PC-3 (cell line): ENCODE measurements around the gene ST14. TPM values are rescaled to one million over a fixed set of nuclear protein-coding genes. Genes with fewer than 3 reads are reported as not detected.

Source experiments
- ATAC-seq: fragments of 200-7000 bp; cut with Tn5 transposase; 2 replicates; pipeline ENCODE4 v1.9.1; 2020; ENCODE audit warnings: mild to moderate bottlenecking, moderate library complexity
- BruUV-seq: library from RNA; stranded (reverse); fragments of 400-500 nt; replicated peaks from 2 replicates; lab custom pipeline; 2021; lab: Mats Ljungman, UMichigan
- CTCF ChIA-PET: fragments of 300-600 bp; sonication (Branson Sonifier 250); formaldehyde crosslinking; loops from one replicate; lab custom pipeline; 2022; ENCODE audit warnings: antibody characterized with exemption; lab: Charles Lee
- POLR2A ChIA-PET: fragments of 300-600 bp; sonication (Branson Sonifier 250); formaldehyde crosslinking; loops from one replicate; lab custom pipeline; 2022; ENCODE audit warnings: antibody characterized with exemption; ENCODE audit not compliant: unreplicated experiment; lab: Charles Lee
- DNase-seq: peaks from one replicate; pipeline ENCODE4 v3.0.0-alpha.2; 2015
- H2AFZ ChIP-seq: fragments of 300-600 bp; sonication (generic); 2 replicates; pipeline ENCODE4 v1.6.0; 2016; ENCODE audit warnings: antibody characterized with exemption, low read length
- H3F3A ChIP-seq: fragments of 300-600 bp; sonication (generic); one replicate; pipeline ENCODE4 v1.6.0; 2017; ENCODE audit warnings: antibody characterized with exemption, low read length, control low read depth, mild to moderate bottlenecking; ENCODE audit not compliant: unreplicated experiment
- H3K27ac ChIP-seq: fragments of 300-600 bp; sonication (generic); 2 replicates; pipeline ENCODE4 v1.5.1; 2016; ENCODE audit warnings: mild to moderate bottlenecking, low read length
- H3K27me3 ChIP-seq: fragments of 300-600 bp; sonication (generic); 2 replicates; pipeline ENCODE4 v1.6.1; 2016; ENCODE audit warnings: low read length, mixed read lengths
- H3K36me3 ChIP-seq: fragments of 300-600 bp; sonication (generic); 2 replicates; pipeline ENCODE4 v1.6.1; 2016; ENCODE audit warnings: low read depth, mixed run types, low read length, mixed read lengths
- H3K4me1 ChIP-seq: fragments of 300-600 bp; sonication (generic); 2 replicates; pipeline ENCODE4 v1.5.1; 2016; ENCODE audit warnings: low read length; ENCODE audit not compliant: insufficient read depth
- H3K4me2 ChIP-seq: fragments of 300-600 bp; sonication (generic); 2 replicates; pipeline ENCODE4 v1.6.0; 2016; ENCODE audit warnings: low read length
- H3K4me3 ChIP-seq: fragments of 300-600 bp; sonication (generic); 2 replicates; pipeline ENCODE4 v1.5.1; 2016; ENCODE audit warnings: mild to moderate bottlenecking, low read length, mixed read lengths
- H3K79me2 ChIP-seq: fragments of 300-600 bp; sonication (generic); 2 replicates; pipeline ENCODE4 v1.6.1; 2017; ENCODE audit warnings: low read length, mixed read lengths
- H3K9ac ChIP-seq: fragments of 300-600 bp; sonication (generic); 2 replicates; pipeline ENCODE4 v1.6.0; 2016; ENCODE audit warnings: mild to moderate bottlenecking, low read length
- H3K9me2 ChIP-seq: fragments of 300-600 bp; sonication (generic); replicated peaks from 2 replicates; pipeline ENCODE4 v1.6.1; 2016; ENCODE audit warnings: mixed run types, low read length, mixed read lengths
- H3K9me3 ChIP-seq: fragments of 300-600 bp; sonication (generic); 2 replicates; pipeline ENCODE4 v1.6.1; 2016; ENCODE audit warnings: low read length, mixed read lengths
- H4K20me1 ChIP-seq: fragments of 300-600 bp; sonication (generic); 2 replicates; pipeline ENCODE4 v1.6.1; 2016; ENCODE audit warnings: low read length, mixed read lengths
- EZH2 ChIP-seq: fragments of 300-600 bp; sonication (generic); IDR thresholded peaks from one replicate; pipeline ENCODE4 v1.6.1; 2017; ENCODE audit warnings: antibody characterized with exemption, mild to moderate bottlenecking, low read length; ENCODE audit not compliant: unreplicated experiment
- EZH2phosphoT487 ChIP-seq: fragments of 300-600 bp; sonication (generic); IDR thresholded peaks from 2 replicates; pipeline ENCODE4 v1.6.1; 2018; ENCODE audit warnings: mild to moderate bottlenecking, antibody characterized with exemption, low read length, borderline replicate concordance
- intact Hi-C: fragments of 100-400 bp; cut with micrococcal nuclease; formaldehyde crosslinking; loops from 2 replicates; pipeline ENCODE4 v1.9.0; 2023
- total RNA-seq: library from RNA; depleted of rRNA; stranded (reverse); fragments of >200 nt; gene quantifications from 2 replicates; pipeline ENCODE4 v1.2.3, GENCODE V29; 2014
- TF ChIP-seq, protein P1 (sequence below): fragments of 300-600 bp; sonication (generic); conservative IDR thresholded peaks from 2 replicates; pipeline ENCODE4 v1.5.1; 2017; ENCODE audit warnings: antibody characterized with exemption, low read depth, mild to moderate bottlenecking, low read length

The ST14 gene
- total RNA-seq, 1 experiment from 2014 or later, result 231 TPM

DNA sequence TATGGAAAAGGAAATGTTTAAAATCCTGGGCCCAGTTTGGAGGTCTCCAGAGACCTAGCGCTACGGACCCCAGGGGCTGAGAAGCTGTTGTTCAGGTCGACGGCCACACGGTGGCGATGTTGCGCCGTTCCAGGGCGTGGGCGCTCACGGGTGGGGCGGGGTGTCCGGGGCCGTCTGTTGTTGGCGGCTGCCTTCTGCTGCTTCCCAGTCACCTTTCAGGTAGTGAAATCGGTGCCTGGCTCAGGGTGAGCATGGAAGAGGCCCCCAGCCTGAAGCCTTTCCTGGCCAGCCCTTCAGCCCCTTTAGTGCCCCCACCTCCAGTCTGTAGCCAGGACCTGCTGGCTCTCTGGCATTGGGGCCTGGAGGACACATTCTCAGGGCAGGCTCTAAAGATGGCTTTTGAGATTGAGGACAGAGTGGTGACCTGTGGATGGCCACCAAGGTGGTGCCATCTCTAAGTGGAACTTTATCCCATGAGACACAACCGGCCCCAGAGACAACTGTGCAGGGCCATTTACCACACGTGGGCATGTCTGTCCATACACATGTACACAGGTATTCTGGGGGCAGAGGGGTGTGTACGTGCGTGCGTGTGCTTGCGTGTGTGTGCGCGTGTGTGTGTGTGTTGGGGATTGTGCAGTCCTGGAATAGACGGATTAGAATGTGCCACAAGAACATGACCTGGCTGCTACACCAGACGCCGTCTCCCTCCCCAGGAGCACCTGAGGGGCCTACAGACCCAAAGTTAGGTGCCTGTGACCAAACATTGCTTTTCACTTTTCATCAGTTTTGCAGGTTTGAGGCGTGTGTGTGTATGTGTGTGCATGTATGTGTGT lies 53.8 kb downstream of the ST14 start:
- H3K4me2 ChIP-seq, result peak overlapping the region; percentile 34
- no peaks in the 10 kb centered on the region for H3K9me2 ChIP-seq
- H3K9me3 ChIP-seq, result no peaks in the 10 kb centered on the region
- H3K36me3 ChIP-seq, result peaks cover 2% of the 10 kb centered on the region
- no peak overlapping the region for H3K4me3 ChIP-seq
- no peak overlapping the region for H2AFZ ChIP-seq
- no peak overlapping the region for H3K9ac ChIP-seq
- peak; percentile 76 for ATAC-seq
- CTCF ChIA-PET, result interaction anchor here (0.5 to 1.3 kb wide), 8 partner anchors 67 to 433 kb away, joined by 3 to 16 read pairs (median 3); no protein-coding TSS in a partner anchor
- no peak overlapping the region for H3K27ac ChIP-seq
- no peaks in the 10 kb centered on the region for H4K20me1 ChIP-seq
- peak; percentile 76 for DNase-seq
- TF ChIP-seq, protein P1, sequence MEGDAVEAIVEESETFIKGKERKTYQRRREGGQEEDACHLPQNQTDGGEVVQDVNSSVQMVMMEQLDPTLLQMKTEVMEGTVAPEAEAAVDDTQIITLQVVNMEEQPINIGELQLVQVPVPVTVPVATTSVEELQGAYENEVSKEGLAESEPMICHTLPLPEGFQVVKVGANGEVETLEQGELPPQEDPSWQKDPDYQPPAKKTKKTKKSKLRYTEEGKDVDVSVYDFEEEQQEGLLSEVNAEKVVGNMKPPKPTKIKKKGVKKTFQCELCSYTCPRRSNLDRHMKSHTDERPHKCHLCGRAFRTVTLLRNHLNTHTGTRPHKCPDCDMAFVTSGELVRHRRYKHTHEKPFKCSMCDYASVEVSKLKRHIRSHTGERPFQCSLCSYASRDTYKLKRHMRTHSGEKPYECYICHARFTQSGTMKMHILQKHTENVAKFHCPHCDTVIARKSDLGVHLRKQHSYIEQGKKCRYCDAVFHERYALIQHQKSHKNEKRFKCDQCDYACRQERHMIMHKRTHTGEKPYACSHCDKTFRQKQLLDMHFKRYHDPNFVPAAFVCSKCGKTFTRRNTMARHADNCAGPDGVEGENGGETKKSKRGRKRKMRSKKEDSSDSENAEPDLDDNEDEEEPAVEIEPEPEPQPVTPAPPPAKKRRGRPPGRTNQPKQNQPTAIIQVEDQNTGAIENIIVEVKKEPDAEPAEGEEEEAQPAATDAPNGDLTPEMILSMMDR, result peak; percentile 98
- no peak for TF ChIP-seq EZH2
- POLR2A ChIA-PET, result interaction anchor here (0.6 kb wide), 1 partner anchor 41 kb away, joined by 3 read pairs; no protein-coding TSS in a partner anchor
- no peaks in the 10 kb centered on the region for H3K27me3 ChIP-seq
- BruUV-seq, result no TSS peak
- intact Hi-C loops, result loop anchor here (1.0 to 10.0 kb wide), 4 partner anchors 101 to 217 kb away; partner anchors contain the start of gene ZBTB44
- no peaks in the 10 kb centered on the region; the same call in 1 of the 2 replicates for H3K4me1 ChIP-seq
- no peaks in the 10 kb centered on the region for H3K79me2 ChIP-seq
- no peaks in the 10 kb centered on the region for H3F3A ChIP-seq

DNA sequence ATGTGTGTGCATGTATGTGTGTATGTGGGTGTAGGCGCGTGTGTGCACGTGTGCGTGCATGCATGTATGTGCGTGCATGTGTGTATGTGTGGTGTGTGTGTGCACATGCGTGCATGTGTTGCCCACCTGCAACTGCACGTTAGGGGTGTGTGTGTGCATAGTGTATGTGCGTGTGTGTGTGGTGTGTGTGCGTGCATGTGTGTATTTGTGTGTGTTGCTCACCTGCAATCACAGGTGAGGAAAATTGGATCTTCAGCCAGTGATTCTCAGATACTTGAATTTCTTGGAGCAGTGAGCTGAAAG lies 54.3 kb downstream of the ST14 start:
- Histone ChIP-seq H3K36me3 (no peaks in the 10 kb centered on the region; the same call in 1 of the 2 replicates), H2AFZ (no peak overlapping the region), H3K27me3 (no peaks in the 10 kb centered on the region), H3K4me2 (no peak overlapping the region), H3K9me2 (no peaks in the 10 kb centered on the region), H3F3A (no peaks in the 10 kb centered on the region), H3K79me2 (no peaks in the 10 kb centered on the region), H3K4me1 (no peaks in the 10 kb centered on the region; the same call in 1 of the 2 replicates), H3K9ac (no peak overlapping the region), H3K27ac (no peak overlapping the region), H3K4me3 (no peak overlapping the region), H3K9me3 (no peaks in the 10 kb centered on the region), H4K20me1 (no peaks in the 10 kb centered on the region)
- ChIA-PET CTCF (no interaction called here), POLR2A (no interaction called here)
- ATAC-seq, result no peak
- intact Hi-C loops, result loop anchor here (1.0 to 10.0 kb wide), 4 partner anchors 101 to 217 kb away; partner anchors contain the start of gene ZBTB44
- TF ChIP-seq EZH2 (no peak), EZH2phosphoT487 (no peak)
- TF ChIP-seq, protein P1, result no peak
- no peak for DNase-seq
- no TSS peak for BruUV-seq
